ENCODE measurements around the gene UGT3A2.

Gene UGT3A2

GRCh38 chr5:36017004-36017403 lies 49.7 kb downstream of the UGT3A2 start:
- no peak for DNase-seq
- intact Hi-C loops (cut with DNase I) = no loop called here

- intact Hi-C loops (cut with DNase I) = no loop called here
- no peak for DNase-seq
These were observed 53.5 kb downstream of the UGT3A2 start for GRCh38 chr5:36013182-36013581.

- intact Hi-C loops (cut with DNase I) = no loop called here
- no peak for DNase-seq
These were observed 57.0 kb downstream of the UGT3A2 start for GRCh38 chr5:36009698-36010097.

GRCh38 chr5:36007366-36007765 lies 59.3 kb downstream of the UGT3A2 start:
- intact Hi-C loops (cut with DNase I) = no loop called here
- no peak for DNase-seq

GRCh38 chr5:36006163-36006562 lies 60.5 kb downstream of the UGT3A2 start:
- no peak for DNase-seq
- intact Hi-C loops (cut with DNase I) = no loop called here

GRCh38 chr5:36001032-36001431 lies 65.7 kb downstream of the UGT3A2 start:
- no peak for DNase-seq
- intact Hi-C loops (cut with DNase I) = no loop called here

GRCh38 chr5:35999547-35999946 lies 67.1 kb downstream of the UGT3A2 start:
- intact Hi-C loops (cut with DNase I) = no loop called here
- DNase-seq = no peak

- DNase-seq = no peak
- intact Hi-C loops (cut with DNase I) = no loop called here
These were observed 70.6 kb downstream of the UGT3A2 start for GRCh38 chr5:35996076-35996475.

- intact Hi-C loops (cut with DNase I) = no loop called here
- DNase-seq = no peak
These were observed 75.6 kb downstream of the UGT3A2 start, which contains the start of gene UGT3A1 for GRCh38 chr5:35990941-35991611. Gene UGT3A1, minus strand, starts transcription at chr5:35991390. Its CDS starts 150 bp downstream, at chr5:35991240.

- DNase-seq = no peak
- intact Hi-C loops (cut with DNase I) = no loop called here
These were observed 76.2 kb downstream of the UGT3A2 start for GRCh38 chr5:35990520-35990919.

GRCh38 chr5:35988529-35988928 lies 78.2 kb downstream of the UGT3A2 start:
- intact Hi-C loops (cut with DNase I) = no loop called here
- no peak for DNase-seq

GRCh38 chr5:35987776-35988175 lies 78.9 kb downstream of the UGT3A2 start:
- intact Hi-C loops (cut with DNase I) = no loop called here
- DNase-seq = no peak

All from posterior cingulate gyrus (tissue), 11 donors.